ENCODE results near the gene SELPLG. TPM values are rescaled to one million over a fixed set of nuclear protein-coding genes. Genes with fewer than 3 reads are reported as not detected.

SELPLG gene
- total RNA-seq, 4 donors from 2014 or later = 0.19 to 5.0 (median 2.6) TPM

- Histone ChIP-seq H3K4me3 (no peak overlapping the region), H3K4me1 (peaks cover 36 to 43% of the 10 kb centered on the region in 2 donors), H3K9me3 (no peaks in the 10 kb centered on the region), H3K27ac (no peak overlapping the region), H3K27me3 (peaks cover 0 to 8% (median 0%) of the 10 kb centered on the region in 3 donors), H3K36me3 (peaks cover 0 to 14% of the 10 kb centered on the region in 2 donors)
- ATAC-seq (peak in 1 of 2 donors; percentile 16), DNase-seq (peak in 1 of 2 donors; percentile 41)
- TF ChIP-seq, protein P1, sequence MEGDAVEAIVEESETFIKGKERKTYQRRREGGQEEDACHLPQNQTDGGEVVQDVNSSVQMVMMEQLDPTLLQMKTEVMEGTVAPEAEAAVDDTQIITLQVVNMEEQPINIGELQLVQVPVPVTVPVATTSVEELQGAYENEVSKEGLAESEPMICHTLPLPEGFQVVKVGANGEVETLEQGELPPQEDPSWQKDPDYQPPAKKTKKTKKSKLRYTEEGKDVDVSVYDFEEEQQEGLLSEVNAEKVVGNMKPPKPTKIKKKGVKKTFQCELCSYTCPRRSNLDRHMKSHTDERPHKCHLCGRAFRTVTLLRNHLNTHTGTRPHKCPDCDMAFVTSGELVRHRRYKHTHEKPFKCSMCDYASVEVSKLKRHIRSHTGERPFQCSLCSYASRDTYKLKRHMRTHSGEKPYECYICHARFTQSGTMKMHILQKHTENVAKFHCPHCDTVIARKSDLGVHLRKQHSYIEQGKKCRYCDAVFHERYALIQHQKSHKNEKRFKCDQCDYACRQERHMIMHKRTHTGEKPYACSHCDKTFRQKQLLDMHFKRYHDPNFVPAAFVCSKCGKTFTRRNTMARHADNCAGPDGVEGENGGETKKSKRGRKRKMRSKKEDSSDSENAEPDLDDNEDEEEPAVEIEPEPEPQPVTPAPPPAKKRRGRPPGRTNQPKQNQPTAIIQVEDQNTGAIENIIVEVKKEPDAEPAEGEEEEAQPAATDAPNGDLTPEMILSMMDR (IDR thresholded peaks at IDR 0.05 in 4 of 5, conservative IDR thresholded peaks at IDR 0.05 in 1 of 5) = no peak
- no peak for TF ChIP-seq POLR2A (IDR thresholded peaks at IDR 0.05)
- in situ Hi-C loops (cut with MboI; ENCODE audit: low sequenced_read_pairs in 4 of 4) (loop anchor here (25.0 kb wide), 2 partner anchors 321 to 446 kb away; partner anchors contain the start of genes ALKBH2 (in 2 of the 4) and UNG (in 2 of the 4)), intact Hi-C loops (cut with DNase I; ENCODE audit: low total_unique reads) (no loop called here)
These were observed 7.2 kb upstream of the SELPLG start for GRCh38 chr12:108640802-108641445.

GRCh38 chr12:108638997-108639822 is 5.5 kb upstream of the SELPLG start:
- in situ Hi-C loops (cut with MboI; ENCODE audit: low sequenced_read_pairs in 4 of 4) (loop anchor here (25.0 kb wide), 2 partner anchors 323 to 448 kb away; partner anchors contain the start of genes ALKBH2 (in 2 of the 4) and UNG (in 2 of the 4)), intact Hi-C loops (cut with DNase I; ENCODE audit: low total_unique reads) (no loop called here)
- H3K27me3 ChIP-seq = peaks cover 0 to 11% (median 0%) of the 10 kb centered on the region in 3 donors
- H3K9me3 ChIP-seq = no peaks in the 10 kb centered on the region
- H3K4me3 ChIP-seq = no peak overlapping the region
- H3K36me3 ChIP-seq = no peaks in the 10 kb centered on the region
- peaks cover 33 to 39% of the 10 kb centered on the region in 2 donors for H3K4me1 ChIP-seq
- TF ChIP-seq, protein P1 (IDR thresholded peaks at IDR 0.05 in 4 of 5, conservative IDR thresholded peaks at IDR 0.05 in 1 of 5) = no peak
- TF ChIP-seq POLR2A (IDR thresholded peaks at IDR 0.05) = no peak
- ATAC-seq (no peak), DNase-seq (peak in 1 of 2 donors; percentile 11)
- peak overlapping the region in 2 of 4 donors; percentile 6 to 18 for H3K27ac ChIP-seq

- H3K36me3 ChIP-seq = no peaks in the 10 kb centered on the region
- intact Hi-C loops (cut with DNase I; ENCODE audit: low total_unique reads) (no loop called here), in situ Hi-C loops (cut with MboI; ENCODE audit: low sequenced_read_pairs in 4 of 4) (loop anchor here (25.0 kb wide), 2 partner anchors 324 to 449 kb away; partner anchors contain the start of genes ALKBH2 (in 2 of the 4) and UNG (in 2 of the 4))
- peak in 1 of 2 donors; percentile 29 for DNase-seq
- H3K4me3 ChIP-seq = no peak overlapping the region
- H3K9me3 ChIP-seq = no peaks in the 10 kb centered on the region
- peaks cover 0 to 11% (median 0%) of the 10 kb centered on the region in 3 donors for H3K27me3 ChIP-seq
- peak overlapping the region in 2 of 4 donors; percentile 6 to 18 for H3K27ac ChIP-seq
- ATAC-seq = no peak
- peaks cover 25 to 33% of the 10 kb centered on the region in 2 donors for H3K4me1 ChIP-seq
- TF ChIP-seq POLR2A (IDR thresholded peaks at IDR 0.05) = no peak
- TF ChIP-seq, protein P1 (IDR thresholded peaks at IDR 0.05 in 4 of 5, conservative IDR thresholded peaks at IDR 0.05 in 1 of 5) = no peak
These were observed 4.6 kb upstream of the SELPLG start for GRCh38 chr12:108638141-108638827.

DNA sequence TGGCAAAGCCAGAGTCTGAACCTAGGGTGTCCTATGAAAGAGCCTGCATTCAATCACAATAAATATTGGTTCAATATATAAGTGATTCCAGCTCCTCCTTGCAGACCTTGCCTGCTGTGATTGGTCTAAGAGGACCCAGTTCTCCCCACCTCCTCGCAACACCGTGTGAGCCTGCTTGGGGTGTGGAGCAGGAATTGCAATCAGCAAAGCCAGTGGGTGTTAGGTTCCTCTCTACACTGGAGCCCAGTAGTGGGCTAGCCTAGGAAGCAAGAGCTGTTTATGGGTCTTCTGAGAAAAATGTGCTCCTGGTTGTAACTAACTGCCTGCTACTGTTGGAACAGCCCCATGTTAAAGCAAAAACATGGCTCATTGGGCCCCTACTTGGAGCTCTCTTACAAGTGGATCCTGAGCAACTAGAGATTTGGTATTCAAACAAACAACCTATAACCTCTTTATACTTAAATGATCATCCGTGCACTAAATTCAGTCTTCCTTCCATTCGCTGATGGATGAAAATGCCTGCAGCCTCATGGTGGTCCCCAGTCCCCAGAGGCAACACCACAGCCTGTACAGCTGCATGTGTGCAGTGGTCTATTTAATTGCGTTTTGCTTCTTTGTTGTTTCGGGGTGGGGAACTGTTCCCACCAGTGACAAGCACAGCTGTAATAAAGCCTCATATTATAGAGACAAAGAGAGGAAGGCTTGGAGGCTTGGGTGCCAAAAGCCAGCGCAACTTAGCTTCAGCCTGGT is 3.7 kb upstream of the SELPLG start:
- Histone ChIP-seq H3K4me1 (peaks cover 18 to 26% of the 10 kb centered on the region in 2 donors), H3K9me3 (no peaks in the 10 kb centered on the region), H3K36me3 (no peaks in the 10 kb centered on the region), H3K27me3 (peaks cover 0 to 11% (median 0%) of the 10 kb centered on the region in 3 donors), H3K27ac (no peak overlapping the region), H3K4me3 (no peak overlapping the region)
- no peak for ATAC-seq
- DNase-seq = no peak
- intact Hi-C loops (cut with DNase I; ENCODE audit: low total_unique reads) = no loop called here
- TF ChIP-seq, protein P1 (IDR thresholded peaks at IDR 0.05 in 4 of 5, conservative IDR thresholded peaks at IDR 0.05 in 1 of 5) = no peak
- TF ChIP-seq POLR2A (IDR thresholded peaks at IDR 0.05) = no peak
- in situ Hi-C loops (cut with MboI; ENCODE audit: low sequenced_read_pairs in 4 of 4) = loop anchor here (25.0 kb wide), 2 partner anchors 325 to 450 kb away; partner anchors contain the start of genes ALKBH2 (in 2 of the 4) and UNG (in 2 of the 4)
